HEK293T (cell line): Measurements from ENCODE around the gene LGI4.

Experiments used
- ARNT ChIP-seq: fragments of 450-650 bp; IDR thresholded peaks from 2 replicates; pipeline ENCODE4 v1.6.1; 2017; ENCODE audit warnings: mild to moderate bottlenecking
- ELF4 ChIP-seq: fragments of 450-650 bp; IDR thresholded peaks from 2 replicates; pipeline ENCODE4 v1.6.1; 2017; ENCODE audit warnings: antibody characterized with exemption
- FOXA1 ChIP-seq: fragments of 450-650 bp; IDR thresholded peaks from 2 replicates; pipeline ENCODE4 v1.6.1; 2016; ENCODE audit warnings: mild to moderate bottlenecking
- FOXK2 ChIP-seq: fragments of 450-650 bp; IDR thresholded peaks from 2 replicates; pipeline ENCODE4 v1.6.1; 2016; ENCODE audit warnings: mild to moderate bottlenecking
- FOXM1 ChIP-seq: fragments of 450-650 bp; IDR thresholded peaks from 2 replicates; pipeline ENCODE4 v1.6.1; 2017; ENCODE audit warnings: mild to moderate bottlenecking, borderline replicate concordance
- TARDBP ChIP-seq: fragments of 450-650 bp; IDR thresholded peaks from 2 replicates; pipeline ENCODE4 v1.6.1; 2016
- ZNF384 ChIP-seq: fragments of 450-650 bp; IDR thresholded peaks from 2 replicates; pipeline ENCODE4 v1.6.1; 2016

DNA sequence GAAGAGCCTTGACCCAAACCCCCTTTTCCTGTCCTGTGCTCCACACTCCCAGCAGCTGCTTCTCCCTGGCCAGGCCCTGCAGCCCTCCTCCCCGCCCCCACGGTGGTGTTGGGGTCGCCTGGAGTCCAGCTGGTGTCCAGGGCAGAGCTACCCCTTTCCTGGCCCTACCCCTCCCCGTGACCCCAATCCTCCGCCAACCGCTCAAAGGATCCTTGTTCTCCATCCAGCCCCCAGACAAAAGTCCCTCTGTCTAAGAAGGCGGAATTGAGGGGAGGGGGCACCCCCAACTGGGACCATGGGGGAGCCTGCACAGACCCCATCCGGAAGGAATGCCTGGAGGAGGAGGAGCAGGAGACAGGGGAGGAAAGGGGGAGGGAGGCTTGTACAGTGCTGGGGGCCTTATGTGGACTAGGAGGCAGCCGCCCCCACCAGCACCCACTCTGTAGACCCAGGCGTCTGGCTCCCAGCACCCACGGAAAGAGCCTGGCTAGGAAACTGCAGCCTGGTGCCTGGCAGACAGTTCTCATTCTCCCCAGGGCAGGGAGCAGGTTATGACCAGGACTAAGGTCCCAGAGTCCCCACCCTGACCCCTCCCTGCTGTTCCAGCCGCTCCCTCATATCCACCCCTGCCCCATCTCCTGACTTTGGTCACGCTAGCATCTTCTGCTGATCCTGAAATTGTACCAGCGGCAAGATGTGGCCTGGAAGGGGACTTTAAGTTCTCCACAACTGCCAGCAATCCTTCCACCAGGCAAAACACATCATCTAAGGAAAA, 19.5 kb downstream of the LGI4 start, which contains the start of gene FXYD3:
- TF ChIP-seq ZNF384: no peak
- TF ChIP-seq TARDBP: no peak
- no peak for TF ChIP-seq ARNT
- no peak for TF ChIP-seq FOXA1
- no peak for TF ChIP-seq ELF4
- no peak for TF ChIP-seq FOXK2
- no peak for TF ChIP-seq FOXM1
